AG10803 (cell line): ENCODE results near the gene SASH1.

Experiments used
- DNase-seq: peaks from one replicate; pipeline ENCODE4 v3.0.0; 2010; ENCODE audit warnings: low read depth
- H3K4me3 ChIP-seq: 2 replicates; pipeline ENCODE4 v1.5.1; 2011; ENCODE audit warnings: mild to moderate bottlenecking, low read length, control low read depth
- CTCF ChIP-seq: conservative IDR thresholded peaks from 2 replicates; pipeline ENCODE4 v1.5.1; 2011; ENCODE audit warnings: mild to moderate bottlenecking, low read length, control low read depth, inconsistent platforms

SASH1 gene

GRCh38 chr6:148414092-148414489 is 71.5 kb downstream of the SASH1 start:
- no peak overlapping the region for H3K4me3 ChIP-seq
- TF ChIP-seq CTCF = no peak
- no peak for DNase-seq

GRCh38 chr6:148414836-148415235 is 72.2 kb downstream of the SASH1 start:
- H3K4me3 ChIP-seq = no peak overlapping the region
- no peak for TF ChIP-seq CTCF
- peak; percentile 85 for DNase-seq

GRCh38 chr6:148415511-148416260 is 73.0 kb downstream of the SASH1 start:
- no peak for DNase-seq
- no peak for TF ChIP-seq CTCF
- H3K4me3 ChIP-seq = no peak overlapping the region

- H3K4me3 ChIP-seq = no peak overlapping the region
- no peak for DNase-seq
- TF ChIP-seq CTCF = no peak
Measured at GRCh38 chr6:148416330-148416965, 73.8 kb downstream of the SASH1 start.

- no peak for DNase-seq
- no peak overlapping the region for H3K4me3 ChIP-seq
- no peak for TF ChIP-seq CTCF
Measured at GRCh38 chr6:148417045-148417444, 74.4 kb downstream of the SASH1 start.

GRCh38 chr6:148419430-148419829 is 76.8 kb downstream of the SASH1 start:
- no peak for TF ChIP-seq CTCF
- no peak overlapping the region for H3K4me3 ChIP-seq

GRCh38 chr6:148422085-148422484 is 79.4 kb downstream of the SASH1 start:
- no peak overlapping the region for H3K4me3 ChIP-seq
- DNase-seq = no peak
- no peak for TF ChIP-seq CTCF

More at GRCh38 chr6:148419430-148419829, 76.8 kb downstream of the SASH1 start:
- no peak for DNase-seq
